ENCODE measurements around the gene CDK14.

CDK14 gene

GRCh38 chr7:90856351-90857070 lies 260.4 kb downstream of the CDK14 start:
- DNase-seq = no peak

GRCh38 chr7:90857603-90858002 lies 261.5 kb downstream of the CDK14 start:
- DNase-seq = no peak

- DNase-seq = no peak
These were observed 262.4 kb downstream of the CDK14 start for GRCh38 chr7:90858546-90858945.

GRCh38 chr7:90859521-90859920 lies 263.4 kb downstream of the CDK14 start:
- no peak for DNase-seq

- no peak for DNase-seq
These were observed 268.0 kb downstream of the CDK14 start for GRCh38 chr7:90864088-90864487.

GRCh38 chr7:90869335-90869734 lies 273.2 kb downstream of the CDK14 start:
- DNase-seq = no peak

GRCh38 chr7:90876701-90877100 lies 280.6 kb downstream of the CDK14 start:
- DNase-seq = no peak

- no peak for DNase-seq
These were observed 281.1 kb downstream of the CDK14 start for GRCh38 chr7:90877201-90877600.

GRCh38 chr7:90879924-90880323 lies 283.8 kb downstream of the CDK14 start:
- DNase-seq = no peak

- no peak for DNase-seq
These were observed 290.3 kb downstream of the CDK14 start for GRCh38 chr7:90886416-90886815.

- DNase-seq = no peak
These were observed 293.1 kb downstream of the CDK14 start for GRCh38 chr7:90889210-90889609.

- DNase-seq = no peak
These were observed 293.5 kb downstream of the CDK14 start for GRCh38 chr7:90889644-90890043.

- no peak for DNase-seq
These were observed 295.4 kb downstream of the CDK14 start for GRCh38 chr7:90891529-90891928.

GRCh38 chr7:90892213-90892612 lies 296.1 kb downstream of the CDK14 start:
- no peak for DNase-seq

- DNase-seq = no peak
These were observed 298.0 kb downstream of the CDK14 start for GRCh38 chr7:90894122-90894521.

- DNase-seq = no peak
These were observed 300.3 kb downstream of the CDK14 start for GRCh38 chr7:90896458-90896857.

- DNase-seq = no peak
These were observed 301.9 kb downstream of the CDK14 start for GRCh38 chr7:90897961-90898469.

- DNase-seq = no peak
These were observed 304.7 kb downstream of the CDK14 start for GRCh38 chr7:90900628-90901356.

- no peak for DNase-seq
These were observed 307.7 kb downstream of the CDK14 start for GRCh38 chr7:90903841-90904240.

- DNase-seq = no peak
These were observed 314.0 kb downstream of the CDK14 start for GRCh38 chr7:90910136-90910535.

- no peak for DNase-seq
These were observed 320.2 kb downstream of the CDK14 start for GRCh38 chr7:90916319-90916718.

GRCh38 chr7:90917539-90917938 lies 321.4 kb downstream of the CDK14 start:
- no peak for DNase-seq

GRCh38 chr7:90918303-90918702 lies 322.2 kb downstream of the CDK14 start:
- no peak for DNase-seq

- no peak for DNase-seq
These were observed 323.7 kb downstream of the CDK14 start for GRCh38 chr7:90919816-90920215.

All from NCI-H1417 treated with DMSO at 0.1 percent for 48 hours (cell line).